GM15510 (cell line): ENCODE measurements around the gene FGF3.

ENCODE experiments used
- POLR2A ChIP-seq: IDR thresholded peaks from 3 replicates; pipeline ENCODE4 v1.6.1; 2011; ENCODE audit warnings: borderline replicate concordance; ENCODE audit not compliant: insufficient read length; ENCODE audit errors: extremely low read depth

Gene FGF3

GRCh38 chr11:69821511-69822040, 2.4 kb upstream of the FGF3 start:
- no peak for TF ChIP-seq POLR2A

GRCh38 chr11:69820441-69820840, 1.2 kb upstream of the FGF3 start:
- no peak for TF ChIP-seq POLR2A

- TF ChIP-seq POLR2A = no peak
Measured at GRCh38 chr11:69819541-69820070, 390 bp upstream of the FGF3 start.

- no peak for TF ChIP-seq POLR2A
Measured at GRCh38 chr11:69818231-69818602, 999 bp downstream of the FGF3 start.

GRCh38 chr11:69817265-69818230, 1.7 kb downstream of the FGF3 start:
- no peak for TF ChIP-seq POLR2A

- TF ChIP-seq POLR2A = no peak
Measured at GRCh38 chr11:69816671-69817070, 2.5 kb downstream of the FGF3 start.

- no peak for TF ChIP-seq POLR2A
Measured at GRCh38 chr11:69815973-69816372, 3.2 kb downstream of the FGF3 start.

GRCh38 chr11:69814902-69815301, 4.3 kb downstream of the FGF3 start:
- TF ChIP-seq POLR2A = no peak

- no peak for TF ChIP-seq POLR2A
Measured at GRCh38 chr11:69814411-69814810, 4.8 kb downstream of the FGF3 start.

- no peak for TF ChIP-seq POLR2A
Measured at GRCh38 chr11:69813839-69814238, 5.4 kb downstream of the FGF3 start.

GRCh38 chr11:69812946-69813345, 6.3 kb downstream of the FGF3 start:
- TF ChIP-seq POLR2A = no peak

GRCh38 chr11:69812256-69812655, 7.0 kb downstream of the FGF3 start:
- no peak for TF ChIP-seq POLR2A

GRCh38 chr11:69811431-69811830, 7.8 kb downstream of the FGF3 start:
- no peak for TF ChIP-seq POLR2A

GRCh38 chr11:69810289-69811118, 8.7 kb downstream of the FGF3 start:
- TF ChIP-seq POLR2A = no peak

- TF ChIP-seq POLR2A = no peak
Measured at GRCh38 chr11:69808667-69809086, 10.5 kb downstream of the FGF3 start.
